HuH-7 (cell line): Measurements from ENCODE around the gene ENPP3.

ENCODE experiments used
- DNase-seq: peaks from one replicate; pipeline ENCODE4 v3.0.0; 2011; ENCODE audit warnings: low spot score

ENPP3 gene

DNA sequence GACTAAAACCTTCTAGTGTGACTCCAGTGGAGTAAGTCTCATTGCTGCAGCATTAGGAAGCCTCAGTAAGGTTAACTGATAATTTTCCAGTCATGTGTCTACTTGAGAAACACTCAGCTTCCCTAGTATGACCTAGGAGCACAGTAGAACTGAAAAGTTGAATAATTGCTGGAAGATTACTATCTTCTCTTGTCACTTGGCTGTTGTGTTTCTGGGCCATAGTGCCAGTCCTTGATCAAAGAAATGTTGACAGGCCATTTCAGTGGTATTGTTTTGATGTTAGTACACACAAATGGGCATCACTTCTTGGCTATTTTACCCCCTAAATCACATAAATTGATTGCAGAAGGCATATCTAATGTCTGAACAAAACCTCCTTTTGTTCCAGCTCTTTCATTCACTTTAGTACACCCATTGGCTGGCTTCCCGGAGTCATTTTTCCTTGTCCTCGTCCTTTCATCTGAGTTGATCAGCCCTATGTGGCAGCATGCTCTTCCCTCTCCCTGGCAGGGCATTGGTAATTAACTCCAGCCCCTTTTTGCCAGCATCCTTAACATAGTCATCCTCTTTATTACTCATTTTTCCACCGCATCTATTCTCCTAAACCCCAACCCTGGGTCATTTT, 6.0 kb downstream of the ENPP3 start:
- no peak for DNase-seq

DNA sequence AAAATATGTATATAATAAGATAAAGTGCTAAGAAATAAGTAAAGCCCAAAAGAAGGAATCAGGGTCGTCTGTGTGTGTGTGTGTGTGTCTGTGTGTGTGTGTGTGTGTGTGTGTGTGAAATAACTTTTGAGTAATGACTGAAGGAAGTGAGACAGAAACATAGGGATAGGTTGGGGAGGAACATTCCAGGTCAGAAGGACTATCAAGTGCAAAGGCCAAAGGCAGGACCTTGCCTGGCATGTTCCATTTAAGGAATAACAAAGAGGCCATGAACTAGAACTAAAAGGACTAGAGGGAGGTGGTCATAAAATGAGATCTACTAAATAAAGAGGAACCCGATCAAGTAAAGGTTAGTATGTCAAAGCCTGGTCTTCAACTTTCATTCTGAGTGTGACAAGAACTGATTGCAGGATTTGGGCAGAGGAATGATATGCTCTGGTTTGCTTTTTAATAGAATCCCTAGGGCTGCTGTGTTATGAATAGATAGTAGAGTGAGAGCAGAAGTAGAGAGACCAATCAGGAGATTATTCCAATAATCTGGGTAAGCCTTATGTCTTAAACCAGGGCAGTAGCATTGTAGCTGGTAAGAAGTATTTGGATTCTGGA, 6.9 kb downstream of the ENPP3 start:
- DNase-seq: no peak

DNA sequence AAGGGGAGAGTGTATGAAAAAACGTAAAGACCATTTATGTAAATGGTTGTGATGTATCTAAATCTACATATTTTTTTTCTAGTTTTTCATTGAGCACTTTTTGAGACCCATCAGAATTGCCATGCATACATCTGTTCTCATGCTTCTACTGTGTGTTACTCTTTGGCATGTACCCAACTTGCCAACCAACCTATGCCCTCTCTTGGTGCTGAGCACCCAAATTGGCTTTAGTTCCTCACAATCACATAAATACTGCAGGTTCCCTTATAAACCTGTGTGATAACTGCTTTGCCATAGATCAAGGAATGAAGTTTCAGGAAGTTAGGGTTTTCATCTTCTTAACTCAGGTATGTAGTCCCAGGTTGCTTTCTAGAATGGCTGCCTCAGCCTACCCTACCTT, 7.8 kb downstream of the ENPP3 start:
- no peak for DNase-seq

DNA sequence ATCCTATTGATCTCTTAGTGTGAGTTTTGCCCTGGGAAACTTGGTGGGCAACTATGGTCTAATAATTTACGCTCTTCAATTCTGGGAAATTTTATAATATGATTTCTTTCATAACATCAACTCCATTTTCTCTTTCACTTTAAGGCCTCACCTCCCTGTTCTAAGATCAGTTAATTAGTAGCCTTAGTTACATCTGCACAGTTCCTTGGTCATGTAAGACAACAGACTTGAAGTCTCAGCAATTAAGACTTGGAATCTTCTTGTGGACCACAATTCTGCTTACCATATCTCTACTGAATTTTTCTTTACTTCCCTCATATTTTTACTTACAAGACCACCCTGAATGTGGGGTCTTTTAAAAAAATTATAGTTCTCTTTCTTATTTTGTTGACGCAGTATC, 8.7 kb downstream of the ENPP3 start:
- no peak for DNase-seq

DNA sequence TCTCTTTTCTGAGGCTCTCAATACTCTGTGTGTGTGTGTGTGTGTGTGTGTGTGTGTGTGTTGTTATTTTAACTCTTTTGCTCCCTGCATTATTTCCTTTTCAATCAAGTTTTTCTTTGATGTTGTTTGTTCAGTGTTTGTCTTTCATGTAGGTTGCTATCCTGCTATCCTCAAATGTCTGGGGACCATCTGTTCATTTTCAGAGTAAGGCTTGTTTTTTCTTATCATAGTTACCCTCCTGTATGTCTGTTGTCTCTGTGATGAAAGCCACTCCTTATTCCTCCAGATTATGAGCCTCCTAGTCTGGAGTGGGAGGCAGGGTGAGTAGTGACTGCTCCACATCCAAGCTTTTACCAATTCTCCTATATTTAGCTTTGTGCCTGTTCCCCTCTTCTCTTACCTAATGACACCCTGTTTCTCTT, 9.2 kb downstream of the ENPP3 start:
- no peak for DNase-seq

DNA sequence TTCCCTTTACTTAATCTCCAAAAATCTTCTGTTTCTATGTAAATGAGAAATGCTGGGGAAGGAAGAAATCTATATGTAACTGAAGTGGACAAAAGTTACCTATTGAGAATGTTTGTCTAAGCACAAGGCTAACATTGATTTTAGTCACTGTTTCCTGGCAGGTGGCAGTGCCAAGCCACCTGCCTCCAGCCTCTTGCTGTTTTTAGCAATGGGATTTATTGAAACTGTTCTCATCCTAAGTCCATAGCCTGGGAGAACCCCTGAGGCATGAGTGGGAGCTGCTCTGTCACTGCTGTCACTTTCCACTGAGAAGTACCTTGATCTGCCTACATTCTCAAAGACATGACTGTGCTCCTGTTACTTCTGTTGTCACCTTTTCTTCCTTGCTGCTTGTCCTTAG, 14.7 kb downstream of the ENPP3 start:
- no peak for DNase-seq

DNA sequence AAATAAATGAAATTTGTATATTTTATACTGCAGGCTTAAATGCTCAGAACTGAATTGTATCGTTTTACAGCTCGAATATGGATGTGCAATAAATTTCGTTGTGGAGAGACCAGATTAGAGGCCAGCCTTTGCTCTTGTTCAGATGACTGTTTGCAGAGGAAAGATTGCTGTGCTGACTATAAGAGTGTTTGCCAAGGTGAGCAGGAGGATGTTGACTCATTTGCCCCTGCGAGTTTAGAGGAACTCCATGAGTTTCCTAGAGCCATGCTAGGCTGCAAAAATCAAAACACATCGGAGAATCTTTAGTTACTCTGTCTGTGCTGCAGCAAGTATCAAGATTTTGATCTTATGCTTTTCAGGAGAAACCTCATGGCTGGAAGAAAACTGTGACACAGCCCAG, 15.4 kb downstream of the ENPP3 start:
- no peak for DNase-seq

DNA sequence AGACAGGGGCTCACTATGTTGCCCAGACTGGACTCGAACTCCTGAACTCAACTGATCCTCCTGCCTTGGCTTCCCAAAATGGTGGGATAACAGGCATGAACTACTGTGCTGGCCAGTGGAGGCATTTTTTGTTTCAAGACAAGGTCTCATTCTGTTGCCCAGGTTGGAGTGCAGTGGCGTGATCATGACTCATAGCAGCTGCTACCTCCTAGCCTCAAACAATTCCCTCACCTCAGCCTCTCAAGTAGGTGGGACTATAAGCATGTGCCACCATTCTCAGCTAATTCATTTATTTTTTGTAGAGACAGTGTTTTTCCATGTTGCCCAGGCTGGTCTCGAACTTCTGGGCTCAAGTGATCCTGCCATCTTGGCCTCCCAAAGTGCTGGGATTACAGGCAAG, 17.2 kb downstream of the ENPP3 start:
- no peak for DNase-seq

DNA sequence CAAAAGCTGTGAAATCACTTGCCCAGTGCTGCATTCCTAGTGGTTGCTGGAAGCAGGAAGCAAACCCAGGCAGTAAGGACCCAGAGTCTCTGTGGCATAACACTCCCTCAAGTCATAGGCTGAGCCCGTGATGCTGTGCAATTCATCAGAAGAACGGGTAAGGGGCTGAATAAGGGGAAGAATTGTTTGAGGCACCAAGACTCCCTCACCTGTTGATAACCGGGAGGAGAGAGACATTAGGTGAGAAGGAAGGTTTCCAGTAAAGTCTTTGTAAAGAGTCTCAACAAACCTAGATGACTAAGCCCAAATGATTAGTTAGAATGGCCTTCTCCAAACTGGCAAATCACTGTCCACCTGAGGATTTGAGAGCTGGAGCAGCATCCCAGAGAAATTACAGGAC, 18.3 kb downstream of the ENPP3 start:
- DNase-seq: no peak

DNA sequence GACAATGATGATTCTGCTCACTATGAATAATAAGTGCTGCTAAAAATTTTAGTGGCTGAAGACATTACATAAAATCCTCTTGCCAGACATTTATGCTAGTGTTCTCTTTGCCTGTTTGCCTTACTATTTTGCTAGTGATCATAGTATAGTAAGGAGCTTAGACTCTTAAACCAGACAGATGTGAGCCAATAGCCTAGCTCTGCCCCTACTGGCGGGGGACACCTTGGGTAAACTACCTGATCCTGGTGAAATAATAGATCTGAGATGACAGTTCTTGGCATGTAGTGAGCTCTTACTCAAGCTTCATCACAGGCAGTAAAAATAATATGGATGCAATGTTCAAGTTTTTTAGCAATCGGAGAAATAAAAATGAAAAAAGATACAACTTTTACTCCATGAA, 18.8 kb downstream of the ENPP3 start:
- no peak for DNase-seq

DNA sequence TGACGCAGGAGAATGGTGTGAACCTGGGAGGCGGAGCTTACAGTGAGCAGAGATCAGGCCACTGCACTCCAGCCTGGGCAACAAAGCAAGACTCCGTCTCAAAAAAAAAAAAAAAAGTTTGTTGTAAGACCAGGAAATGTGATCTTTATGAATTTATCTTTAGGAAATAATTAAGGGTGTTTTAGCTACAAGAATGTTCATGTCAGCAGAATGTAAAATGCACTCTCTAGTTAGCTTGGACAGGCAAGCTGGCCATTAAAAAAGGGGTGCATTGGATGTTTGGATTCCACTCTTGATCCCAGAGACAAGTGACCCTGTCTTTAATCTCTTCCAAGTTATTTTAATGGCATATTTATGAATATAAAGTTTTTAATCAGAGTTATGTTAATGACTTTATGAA, 19.6 kb downstream of the ENPP3 start:
- DNase-seq: no peak

DNA sequence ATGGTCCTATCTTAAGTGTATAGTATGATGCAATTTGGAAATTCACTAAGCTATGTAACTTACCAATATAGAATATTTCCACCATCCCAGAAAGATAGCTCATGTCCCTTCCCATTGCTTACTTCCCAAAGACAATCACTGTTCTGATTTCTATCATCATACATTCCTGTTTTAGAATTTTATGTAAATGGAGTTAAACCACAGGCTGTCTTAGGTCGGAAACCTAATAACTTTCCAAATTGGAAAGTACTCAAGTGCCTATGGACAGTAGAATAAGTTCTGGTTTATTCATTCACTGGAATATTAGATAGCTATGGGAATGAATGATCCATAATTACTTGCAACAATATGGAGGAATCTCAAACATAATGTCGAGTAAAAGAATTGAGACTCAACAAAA, 20.1 kb downstream of the ENPP3 start:
- DNase-seq: no peak

DNA sequence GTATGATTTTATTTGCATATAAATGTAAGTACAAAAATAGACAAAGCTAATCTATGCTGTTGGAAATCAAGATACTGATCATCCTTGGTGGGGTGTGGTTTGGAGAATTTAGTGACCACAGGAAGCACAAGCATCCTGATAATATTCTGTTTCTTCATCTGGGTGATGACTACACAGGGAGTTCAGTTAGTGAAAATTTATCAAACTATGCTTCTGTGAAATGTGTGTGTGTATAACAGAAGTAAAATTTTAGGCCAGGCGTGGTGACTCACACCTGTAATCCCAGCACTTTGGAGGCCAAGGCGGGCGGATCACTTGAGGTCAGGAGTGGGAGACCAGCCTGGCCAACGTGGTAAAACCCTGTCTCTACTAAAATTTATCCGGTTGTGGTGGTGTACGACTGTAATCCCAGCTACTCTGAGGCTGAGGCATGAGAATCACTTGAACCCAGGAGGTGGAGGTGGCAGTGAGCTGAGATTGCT, 20.6 kb downstream of the ENPP3 start:
- no peak for DNase-seq

DNA sequence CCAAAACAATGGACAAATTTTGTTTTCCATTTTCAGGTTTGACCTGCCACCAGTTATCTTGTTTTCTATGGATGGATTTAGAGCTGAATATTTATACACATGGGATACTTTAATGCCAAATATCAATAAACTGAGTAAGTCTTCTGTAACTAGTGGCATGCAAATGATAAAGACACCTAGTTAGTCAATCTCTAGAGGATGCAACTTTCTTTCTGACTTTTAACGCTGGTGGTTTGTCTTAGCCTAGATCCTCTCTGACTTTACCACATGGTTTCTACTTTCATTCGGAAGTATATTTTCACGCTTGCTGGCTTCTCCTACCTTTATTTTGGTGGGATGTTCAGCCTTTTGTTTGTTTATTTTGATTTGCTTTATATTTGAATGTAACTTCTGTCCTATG, 21.2 kb downstream of the ENPP3 start:
- DNase-seq: no peak

DNA sequence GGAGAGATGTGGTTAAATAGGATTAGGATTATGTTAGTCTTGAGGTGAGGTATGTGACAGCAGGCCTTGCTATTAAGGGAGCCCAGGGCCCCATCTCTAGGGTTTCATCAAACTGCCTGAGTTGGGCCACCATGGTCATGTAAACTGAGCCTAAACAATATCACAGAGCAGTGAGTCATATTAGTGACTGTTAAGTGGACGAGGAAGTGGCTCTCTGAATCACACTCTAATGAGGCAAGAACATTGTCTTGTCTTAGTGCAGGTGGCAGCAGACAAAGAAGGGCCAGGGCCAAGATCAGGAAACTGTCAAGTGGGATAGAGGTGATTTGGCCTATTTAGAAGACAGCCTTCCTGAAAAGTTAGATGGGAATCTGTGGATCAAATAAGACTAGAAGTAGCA, 23.1 kb downstream of the ENPP3 start:
- DNase-seq: no peak

DNA sequence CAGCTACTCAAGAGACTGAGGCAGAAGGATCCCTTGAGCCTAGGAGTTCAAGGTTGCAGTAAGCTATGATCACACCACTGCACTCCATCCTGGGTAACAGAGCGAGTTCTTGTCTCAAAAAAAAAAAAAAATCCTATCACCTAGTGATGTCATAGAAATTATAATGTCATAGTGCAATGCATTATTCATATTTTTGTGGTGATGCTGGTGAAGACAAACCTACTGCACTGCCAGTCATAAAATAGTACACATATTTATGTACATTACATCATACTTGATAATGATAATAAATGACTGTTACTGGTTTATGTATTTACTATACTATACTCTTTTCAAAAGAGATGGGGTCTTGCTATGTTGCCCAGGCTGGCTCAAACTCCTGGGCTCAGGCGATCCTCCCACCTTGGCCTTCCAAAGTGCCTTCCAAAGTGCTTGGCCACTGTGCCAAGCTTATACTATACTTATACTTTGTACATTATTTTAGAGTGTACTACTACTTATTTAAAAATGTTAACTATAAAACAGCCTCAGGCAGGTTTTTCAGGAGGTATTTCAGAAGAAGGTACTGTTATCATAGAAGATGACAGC, 26.6 kb downstream of the ENPP3 start:
- DNase-seq: no peak

DNA sequence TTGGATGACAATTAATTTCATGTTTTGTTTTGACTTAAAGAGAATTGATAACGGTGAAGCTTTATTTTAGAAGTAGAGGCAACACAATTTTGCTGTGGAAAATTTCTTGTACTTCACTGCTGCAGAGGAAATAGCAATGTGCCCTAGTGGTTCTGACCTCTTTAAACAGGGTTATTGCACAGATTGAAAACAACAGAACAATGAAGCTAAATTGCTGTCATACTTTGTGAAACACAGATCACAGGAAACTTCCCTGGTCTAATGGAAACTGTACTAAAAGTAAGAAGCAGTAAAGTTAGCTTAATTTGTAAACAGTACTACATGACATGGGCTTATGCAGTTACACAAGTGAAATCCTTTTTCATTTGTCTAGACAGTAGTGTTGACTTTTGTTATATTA, 32.8 kb downstream of the ENPP3 start:
- DNase-seq: no peak

DNA sequence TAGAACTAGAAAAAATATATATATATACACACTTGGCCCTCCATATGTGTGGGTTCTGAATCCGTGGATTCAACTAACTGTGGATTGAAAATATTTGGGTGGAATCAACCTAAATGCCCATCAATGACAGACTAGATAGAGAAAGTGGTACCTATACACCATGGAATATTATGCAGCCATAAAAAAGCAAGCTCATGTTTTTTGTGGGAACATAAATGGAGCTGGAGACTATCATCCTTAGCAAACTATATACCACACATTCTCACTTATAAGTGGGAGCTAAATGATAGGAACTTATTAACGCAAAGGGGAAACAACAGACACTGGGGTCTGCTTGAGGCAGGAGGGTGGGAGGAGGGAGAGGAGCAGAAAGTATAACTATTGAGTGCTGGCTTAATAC, 36.1 kb downstream of the ENPP3 start:
- DNase-seq: no peak

DNA sequence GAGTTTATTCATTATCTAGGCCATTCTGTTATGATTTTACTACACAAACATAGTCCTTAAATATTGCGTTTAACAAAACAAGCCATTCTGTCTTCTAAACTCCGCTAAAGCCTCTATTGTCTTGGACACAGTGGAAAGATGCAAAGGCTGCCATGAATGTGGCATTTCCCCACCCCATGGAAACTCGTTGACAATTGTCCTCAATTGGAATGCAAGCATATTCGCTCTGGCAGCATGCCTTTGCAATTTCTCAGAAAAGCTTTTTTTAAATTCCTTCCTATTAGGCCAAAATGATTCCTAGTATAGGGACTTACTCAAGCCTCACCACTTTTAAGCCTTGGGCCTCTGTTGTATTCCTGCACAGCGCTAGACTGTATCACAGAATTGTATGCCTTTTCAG, 41.3 kb downstream of the ENPP3 start:
- DNase-seq: no peak

DNA sequence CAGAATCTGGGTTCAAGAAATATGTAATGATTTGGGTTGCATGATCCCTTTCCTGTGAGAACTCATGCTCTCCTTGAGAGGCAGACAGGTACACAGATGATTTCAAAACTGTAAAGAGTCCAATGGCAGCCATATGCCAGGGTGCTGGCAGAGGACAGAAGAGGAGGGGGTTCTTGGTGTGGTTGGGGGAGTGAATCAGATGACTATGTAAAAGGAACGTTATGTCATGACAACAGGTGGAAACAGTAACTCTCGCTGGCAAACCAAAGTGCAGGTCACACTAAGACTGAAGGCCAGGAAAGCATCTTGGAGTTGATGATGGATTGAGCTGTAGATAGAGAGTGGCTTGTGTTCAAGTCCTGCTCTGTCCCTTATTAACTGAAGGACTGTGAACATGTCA, 43.8 kb downstream of the ENPP3 start:
- DNase-seq: no peak

DNA sequence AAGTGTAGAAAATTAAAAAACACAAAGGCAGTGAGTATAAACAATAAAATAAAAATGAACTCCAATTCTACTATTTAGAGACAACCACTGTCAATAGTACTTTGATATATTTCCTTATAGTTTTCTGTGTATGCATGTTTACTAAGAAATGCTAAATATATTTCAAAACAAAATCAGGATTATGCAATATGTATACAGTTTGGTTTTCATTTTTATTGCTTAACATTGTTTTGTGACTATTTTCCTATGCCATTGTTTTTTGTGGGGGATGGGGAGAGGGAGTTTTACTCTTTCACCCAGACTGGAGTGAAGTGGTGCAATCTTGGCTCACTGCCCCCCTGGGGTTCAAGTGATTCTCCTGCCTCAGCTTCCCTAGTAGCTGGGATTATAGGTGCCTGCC, 44.5 kb downstream of the ENPP3 start:
- no peak for DNase-seq

DNA sequence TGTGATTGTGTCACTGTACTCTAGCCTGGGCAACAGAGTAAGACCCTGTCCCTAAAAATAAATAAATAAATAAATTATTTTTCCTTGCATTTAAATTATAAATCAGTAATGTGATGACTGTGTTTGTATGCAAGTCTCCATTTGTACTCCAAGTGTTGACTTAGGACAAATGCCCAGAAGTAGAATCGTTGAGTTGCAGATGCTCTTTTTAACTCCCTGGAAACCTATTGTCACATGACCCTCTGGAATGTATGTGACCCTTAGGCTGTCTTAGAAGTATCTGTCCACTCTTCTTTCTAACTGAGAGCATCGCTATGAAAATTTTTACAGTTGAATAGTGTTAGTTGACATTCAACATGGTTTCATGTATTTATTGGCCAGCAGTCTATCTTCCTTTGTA, 45.3 kb downstream of the ENPP3 start:
- DNase-seq: no peak

DNA sequence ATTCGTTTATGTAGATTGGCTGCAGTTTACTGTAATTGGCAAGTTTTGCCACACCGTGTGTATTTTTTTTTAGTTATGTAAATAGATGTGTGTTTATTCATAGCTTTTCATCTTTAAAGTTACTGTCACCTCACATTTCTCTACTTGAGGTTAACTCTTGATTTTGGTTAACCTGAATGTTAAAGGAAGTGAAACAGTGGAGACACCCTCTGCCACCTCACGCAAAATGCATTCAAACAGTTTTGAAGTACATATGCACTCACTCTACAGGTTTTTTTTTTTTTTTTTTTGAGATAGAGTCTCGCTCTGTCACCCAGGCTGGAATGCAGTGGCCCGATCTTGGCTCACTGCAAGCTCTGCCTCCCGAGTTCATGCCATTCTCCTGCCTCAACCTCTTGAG, 46.4 kb downstream of the ENPP3 start:
- no peak for DNase-seq

DNA sequence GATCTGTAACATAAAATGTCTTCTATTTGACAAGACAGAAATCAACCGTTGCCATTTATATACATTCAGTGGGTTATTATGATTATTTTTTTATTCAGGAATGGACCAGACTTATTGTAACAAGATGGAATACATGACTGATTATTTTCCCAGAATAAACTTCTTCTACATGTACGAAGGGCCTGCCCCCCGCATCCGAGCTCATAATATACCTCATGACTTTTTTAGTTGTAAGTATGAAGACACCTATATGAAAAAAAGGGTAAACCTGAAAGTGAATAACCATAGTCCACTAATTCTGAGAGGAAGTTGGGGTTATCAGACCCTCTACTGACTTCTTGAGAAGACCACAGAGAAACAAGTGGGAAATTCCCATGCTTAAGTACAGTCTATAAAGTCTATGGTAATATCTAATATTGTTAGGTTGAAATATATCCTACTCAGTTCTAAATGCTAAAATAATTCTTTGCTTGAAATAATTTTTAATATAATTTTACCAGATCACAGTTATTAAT, 48.2 kb downstream of the ENPP3 start:
- no peak for DNase-seq
